GM12878 (cell line): ENCODE data around the gene TSC22D1. TPM values are rescaled to one million over a fixed set of nuclear protein-coding genes. Genes with fewer than 3 reads are reported as not detected.
"Not testable (repeated sequence)": the region's sequence is repeated elsewhere in the genome, so short reads cannot be mapped to it uniquely, and the experiment has no call there.

ENCODE experiments used
- ATAC-seq: fragments of 200-7000 bp; cut with Tn5 transposase; 3 replicates; pipeline ENCODE4 v1.9.1; 2020; ENCODE audit warnings: mild to moderate bottlenecking, moderate library complexity
- BruUV-seq: library from RNA; stranded (reverse); fragments of 400-500 nt; replicated peaks from 2 replicates; lab custom pipeline; 2021; lab: Mats Ljungman, UMichigan
- CTCF ChIA-PET: fragments of 300-600 bp; sonication (Branson Sonifier 250); formaldehyde crosslinking; extraction: SDS; loops from one replicate; lab custom pipeline; 2021; ENCODE audit warnings: inconsistent platforms; lab: Yijun Ruan, JAX
- POLR2A ChIA-PET: fragments of 350-600 bp; formaldehyde crosslinking; extraction: SDS; loops from one replicate; lab custom pipeline; 2021; ENCODE audit warnings: inconsistent platforms; lab: Charles Lee
- RAD21 ChIA-PET: fragments of 300-600 bp; sonication (Branson Sonifier 250); formaldehyde crosslinking; loops from one replicate; lab custom pipeline; 2023; ENCODE audit warnings: antibody characterized with exemption; ENCODE audit not compliant: unreplicated experiment; lab: Charles Lee
- SMC1A ChIA-PET: fragments of 300-600 bp; sonication (Branson Sonifier 250); formaldehyde crosslinking; loops from one replicate; lab custom pipeline; 2023; ENCODE audit not compliant: unreplicated experiment, uncharacterized antibody; lab: Charles Lee
- DNase-seq: peaks from one replicate; pipeline ENCODE4 v3.0.0-alpha.2; 2011; ENCODE audit warnings: low read depth, low spot score
- FAIRE-seq: peaks from 3 replicates; lab custom pipeline; 2011; peaks lifted over from hg19 to GRCh38; lab: Jason Lieb, UNC
- H2AFZ ChIP-seq: 2 replicates; pipeline ENCODE4 v1.6.0; 2011; ENCODE audit warnings: low read depth, low read length, control low read depth; ENCODE audit not compliant: control insufficient read depth
- H3K27ac ChIP-seq: 2 replicates; pipeline ENCODE4 v1.5.1; 2011; ENCODE audit warnings: control low read depth; ENCODE audit not compliant: control insufficient read depth, insufficient read depth
- H3K27me3 ChIP-seq, 2 experiments: replicated peaks in 1 of 2; 2 replicates each; pipeline versions ENCODE4 v1.6.0 to v1.6.1; 2011; ENCODE audit warnings: low read length in 1 of 2; ENCODE audit not compliant: control insufficient read depth in 2 of 2, insufficient read depth in 2 of 2
- H3K36me3 ChIP-seq, 2 experiments: 2 replicates each; pipeline ENCODE4 v1.5.1; 2011; ENCODE audit warnings: low read length in 1 of 2; ENCODE audit not compliant: control insufficient read depth in 2 of 2, insufficient read depth in 2 of 2
- H3K4me1 ChIP-seq: 2 replicates; pipeline ENCODE4 v1.6.1; 2011; ENCODE audit warnings: mild to moderate bottlenecking, low read length, moderate library complexity, mixed read lengths; ENCODE audit not compliant: control insufficient read depth, insufficient read depth
- H3K4me2 ChIP-seq: 2 replicates; pipeline ENCODE4 v1.6.0; 2011; ENCODE audit warnings: control low read depth; ENCODE audit not compliant: control insufficient read depth, insufficient read depth
- H3K4me3 ChIP-seq: fragments of 200-600 bp; sonication (generic); 2 replicates; pipeline ENCODE4 v1.5.1; 2016
- H3K79me2 ChIP-seq: 2 replicates; pipeline ENCODE4 v1.6.0; 2011; ENCODE audit warnings: low read length; ENCODE audit not compliant: control insufficient read depth, insufficient read depth
- H3K9ac ChIP-seq: 2 replicates; pipeline ENCODE4 v1.8.0; 2011; ENCODE audit warnings: low read length, control low read depth, mixed read lengths; ENCODE audit not compliant: control insufficient read depth, insufficient read depth
- H3K9me3 ChIP-seq: replicated peaks from 3 replicates; pipeline ENCODE4 v1.5.1; 2011; ENCODE audit warnings: mild to moderate bottlenecking, low read length; ENCODE audit not compliant: control insufficient read depth, insufficient read depth
- H4K20me1 ChIP-seq: 2 replicates; pipeline ENCODE4 v1.6.0; 2011; ENCODE audit not compliant: control insufficient read depth, insufficient read depth
- ASH2L ChIP-seq: fragments of 300-600, 200-600 bp; sonication (generic); IDR thresholded peaks from 2 replicates; pipeline ENCODE4 v1.6.1; 2017; ENCODE audit warnings: low read depth, mild to moderate bottlenecking, borderline replicate concordance
- BACH1 ChIP-seq: fragments of 450-650 bp; IDR thresholded peaks from 2 replicates; pipeline ENCODE4 v1.6.1; 2017; ENCODE audit warnings: mild to moderate bottlenecking, borderline replicate concordance
- BHLHE40 ChIP-seq, 2 experiments: fragments of 450-650 bp in 1 of 2; IDR thresholded peaks; 2 replicates each; pipeline ENCODE4 v1.6.1; 2011 to 2017; ENCODE audit warnings: low read depth in 2 of 2, borderline replicate concordance in 1 of 2, improper control_type of control experiment in 1 of 2, low read length in 1 of 2, mild to moderate bottlenecking in 1 of 2
- CREM ChIP-seq: IDR thresholded peaks from 2 replicates; pipeline ENCODE4 v1.6.1; 2014; ENCODE audit warnings: antibody characterized with exemption, low read depth
- EGR1 ChIP-seq, 2 experiments: IDR thresholded peaks; 1 replicate in 1 of 2; 2 replicates in 1 of 2; pipeline ENCODE4 v1.6.1; 2011 to 2012; ENCODE audit warnings: low read depth in 2 of 2, low read length in 2 of 2, borderline replicate concordance in 1 of 2, mild to moderate bottlenecking in 1 of 2, moderate library complexity in 1 of 2
- GABPA ChIP-seq: IDR thresholded peaks from 2 replicates; pipeline ENCODE4 v1.6.1; 2014; ENCODE audit warnings: antibody characterized with exemption, low read depth, mild to moderate bottlenecking, inconsistent platforms
- IRF3 ChIP-seq: fragments of 450-650 bp; IDR thresholded peaks from 2 replicates; pipeline ENCODE4 v1.6.1; 2014; ENCODE audit warnings: mild to moderate bottlenecking
- KDM1A ChIP-seq: fragments of 200-600 bp; sonication (generic); IDR thresholded peaks from 2 replicates; pipeline ENCODE4 v1.6.1; 2016; ENCODE audit warnings: borderline replicate concordance
- NR2F1 ChIP-seq: fragments of 450-650 bp; conservative IDR thresholded peaks from 2 replicates; pipeline ENCODE4 v1.6.1; 2017; ENCODE audit warnings: mild to moderate bottlenecking
- RBBP5 ChIP-seq: fragments of 200-600 bp; sonication (generic); conservative IDR thresholded peaks from 2 replicates; pipeline ENCODE4 v1.6.1; 2016
- RCOR1 ChIP-seq: conservative IDR thresholded peaks from 2 replicates; pipeline ENCODE4 v1.6.1; 2012; ENCODE audit warnings: low read depth, low read length, improper control_type of control experiment
- TCF3 ChIP-seq: IDR thresholded peaks from 2 replicates; pipeline ENCODE4 v1.6.1; 2012; ENCODE audit warnings: low read depth, mild to moderate bottlenecking, low read length, borderline replicate concordance; ENCODE audit not compliant: insufficient read depth
- ZBTB33 ChIP-seq: fragments of 450-650 bp; IDR thresholded peaks from 2 replicates; pipeline ENCODE4 v1.6.1; 2017; ENCODE audit warnings: mild to moderate bottlenecking
- ZNF24 ChIP-seq: fragments of 450-650 bp; IDR thresholded peaks from 2 replicates; pipeline ENCODE4 v1.6.1; 2017; ENCODE audit warnings: antibody characterized with exemption, mild to moderate bottlenecking
- WGBS: methylation state at CpG from one replicate; pipeline ENCODE4 v1.1.6; 2016; ENCODE audit warnings: low lambda C conversion rate; ENCODE audit not compliant: insufficient replicate concordance, insufficient coverage; ENCODE audit errors: missing lambda C conversion rate; 5-methylcytosine and 5-hydroxymethylcytosine counted together
- in situ Hi-C: fragments of 300-500 bp; cut with MboI; formaldehyde crosslinking; loops from 9 replicates; pipeline ENCODE4 v1.14.3; 2018; ENCODE audit warnings: mixed read lengths
- intact Hi-C: fragments of 100-400 bp; cut with micrococcal nuclease; formaldehyde crosslinking; loops from one replicate; pipeline ENCODE4 v1.14.2; 2022; ENCODE audit not compliant: unreplicated experiment
- polyA plus RNA-seq, 11 experiments: library from polyadenylated mRNA; depleted of rRNA in 4 of 11; unstranded in 6 of 11; stranded (reverse) in 5 of 11; fragments of >200 nt; fragmentation: Nextera tagmentation in 4 of 11; fragmentation: Illumina TruSeq in 1 of 11; extraction: Ambion mirVana in 4 of 11; extraction: Trizol in 1 of 11; gene quantifications; 1 replicate in 1 of 11; 2 replicates in 10 of 11; pipeline versions ENCODE4 v1.2.1 to v1.2.3, GENCODE V29; 2011 to 2016; ENCODE audit warnings: inconsistent platforms in 2 of 11, missing spikeins in 2 of 11, low read depth in 1 of 11
- total RNA-seq, 4 experiments: library from RNA; depleted of rRNA in 3 of 4; stranded (reverse); fragments of >200 nt in 3 of 4; fragmentation: Illumina TruSeq in 1 of 4; extraction: Trizol in 1 of 4; gene quantifications; 2 replicates each; pipeline versions ENCODE4 v1.2.1 to v1.2.3, GENCODE V29; 2013 to 2021

Gene TSC22D1
- total and polyA plus RNA-seq, 10 of the 15 experiments (the other 5 are each of a cell fraction or from before 2014, with no cell fraction given), result 0.37 to 15.7 (median 7.5) TPM

GRCh38 chr13:44509853-44510252, 66.3 kb downstream of the TSC22D1 start:
- ChIA-PET POLR2A (interaction anchor here (0.7 kb wide), 1 partner anchor 506 kb away, joined by 7 read pairs; no protein-coding TSS in a partner anchor), RAD21 (interaction anchor here (0.6 kb wide), 1 partner anchor 26 kb away, joined by 5 read pairs; no protein-coding TSS in a partner anchor), CTCF (interaction anchor here (0.6 kb wide), 1 partner anchor 54 kb away, joined by 3 read pairs; no protein-coding TSS in a partner anchor)
- in situ Hi-C loops, H3K4me2 ChIP-seq, DNase-seq, H3K9me3 ChIP-seq, H3K4me3 ChIP-seq, H3K27me3 ChIP-seq, H3K36me3 ChIP-seq, H2AFZ ChIP-seq, intact Hi-C loops, H3K4me1 ChIP-seq, H3K9ac ChIP-seq, FAIRE-seq, H3K27ac ChIP-seq, H4K20me1 ChIP-seq, H3K79me2 ChIP-seq, BruUV-seq, SMC1A ChIA-PET, ATAC-seq: not testable (repeated sequence)
- 81% methylated on average over 5 of the region's 6 CpGs for whole genome bisulfite sequencing

- Histone ChIP-seq H3K9me3 (no peaks in the 10 kb centered on the region), H3K4me1 (no peaks in the 10 kb centered on the region), H3K27me3 (no peaks in the 10 kb centered on the region), H2AFZ (no peak overlapping the region), H3K4me2 (no peak overlapping the region), H3K36me3 (no peaks in the 10 kb centered on the region), H3K9ac (no peak overlapping the region), H3K27ac (no peak overlapping the region), H3K79me2 (no peaks in the 10 kb centered on the region), H3K4me3 (no peak overlapping the region), H4K20me1 (no peaks in the 10 kb centered on the region)
- TF ChIP-seq ZNF24 (no peak), GABPA (no peak), BHLHE40 (IDR thresholded peaks at IDR 0.05; ENCODE audit: borderline replicate concordance in 1 of 2, low read depth in 2 of 2, low read length in 1 of 2) (no peak), EGR1 (IDR thresholded peaks at IDR 0.05; ENCODE audit: borderline replicate concordance in 1 of 2, low read depth in 2 of 2, low read length in 2 of 2) (no peak), KDM1A (no peak), CREM (no peak), BACH1 (no peak), RBBP5 (no peak), ASH2L (no peak), IRF3 (no peak), ZBTB33 (no peak), TCF3 (no peak), RCOR1 (no peak), NR2F1 (no peak)
- ChIA-PET POLR2A (no interaction called here), CTCF (no interaction called here), RAD21 (no interaction called here), SMC1A (no interaction called here)
- DNase-seq (no peak), FAIRE-seq (no peak), ATAC-seq (no peak)
- intact Hi-C loops (no loop called here), in situ Hi-C loops (no loop called here)
- BruUV-seq, result no TSS peak
- 4% methylated on average over 3 of the region's 3 CpGs for WGBS
These were observed 67.5 kb downstream of the TSC22D1 start for GRCh38 chr13:44508562-44509077.
